Neural progenitor cell (in vitro differentiated cells): Measurements from ENCODE around the gene MEP1B.

ENCODE experiments used
- EZH2 ChIP-seq: fragments of 200-600 bp; sonication (generic); IDR thresholded peaks from 2 replicates; pipeline ENCODE4 v1.6.1; 2017; ENCODE audit warnings: antibody characterized with exemption, mild to moderate bottlenecking, moderate library complexity
- EZH2phosphoT487 ChIP-seq: fragments of 200-600 bp; sonication (generic); IDR thresholded peaks from 2 replicates; pipeline ENCODE4 v1.6.1; 2017; ENCODE audit warnings: antibody characterized with exemption
- TF ChIP-seq, protein P1 (sequence below): fragments of 200-600 bp; sonication (generic); IDR thresholded peaks from 2 replicates; pipeline ENCODE4 v1.5.1; 2017; ENCODE audit warnings: antibody characterized with exemption, mild to moderate bottlenecking

DNA sequence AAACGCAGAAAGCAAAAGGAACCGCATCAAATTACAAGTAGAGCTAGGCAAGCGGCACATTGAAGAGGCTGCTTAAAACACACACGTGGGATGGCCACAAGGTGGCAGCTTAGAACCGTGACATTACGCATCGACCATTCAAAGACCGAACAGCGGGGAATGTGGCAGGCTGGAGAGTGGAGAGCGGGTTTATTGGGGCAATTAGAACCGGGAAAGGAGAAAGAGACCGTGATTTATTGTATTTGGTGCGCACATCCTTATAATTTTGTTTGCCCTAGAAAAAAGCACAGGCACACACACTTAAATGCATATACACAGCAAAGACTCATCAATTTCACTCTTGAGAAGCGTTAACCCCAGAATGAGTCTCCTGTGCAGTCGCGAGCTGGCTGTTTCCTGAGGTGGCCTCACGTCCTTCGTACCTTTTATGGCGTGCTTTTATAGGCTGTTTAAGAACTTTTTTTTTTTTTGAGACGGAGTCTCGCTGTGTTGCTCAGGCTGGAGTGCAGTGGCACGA lies 31.7 kb upstream of the MEP1B start:
- TF ChIP-seq, protein P1, sequence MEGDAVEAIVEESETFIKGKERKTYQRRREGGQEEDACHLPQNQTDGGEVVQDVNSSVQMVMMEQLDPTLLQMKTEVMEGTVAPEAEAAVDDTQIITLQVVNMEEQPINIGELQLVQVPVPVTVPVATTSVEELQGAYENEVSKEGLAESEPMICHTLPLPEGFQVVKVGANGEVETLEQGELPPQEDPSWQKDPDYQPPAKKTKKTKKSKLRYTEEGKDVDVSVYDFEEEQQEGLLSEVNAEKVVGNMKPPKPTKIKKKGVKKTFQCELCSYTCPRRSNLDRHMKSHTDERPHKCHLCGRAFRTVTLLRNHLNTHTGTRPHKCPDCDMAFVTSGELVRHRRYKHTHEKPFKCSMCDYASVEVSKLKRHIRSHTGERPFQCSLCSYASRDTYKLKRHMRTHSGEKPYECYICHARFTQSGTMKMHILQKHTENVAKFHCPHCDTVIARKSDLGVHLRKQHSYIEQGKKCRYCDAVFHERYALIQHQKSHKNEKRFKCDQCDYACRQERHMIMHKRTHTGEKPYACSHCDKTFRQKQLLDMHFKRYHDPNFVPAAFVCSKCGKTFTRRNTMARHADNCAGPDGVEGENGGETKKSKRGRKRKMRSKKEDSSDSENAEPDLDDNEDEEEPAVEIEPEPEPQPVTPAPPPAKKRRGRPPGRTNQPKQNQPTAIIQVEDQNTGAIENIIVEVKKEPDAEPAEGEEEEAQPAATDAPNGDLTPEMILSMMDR: peak; percentile 86
- no peak for TF ChIP-seq EZH2phosphoT487
- TF ChIP-seq EZH2: no peak
